GM18861 (cell line): ENCODE measurements around the gene FNTB.

Experiments used
- ATAC-seq: cut with Tn5 transposase; IDR thresholded peaks from one replicate; pipeline ENCODE4 v1.9.1; 2021; ENCODE audit not compliant: unreplicated experiment

Gene FNTB

GRCh38 chr14:64974563-64974962 is 12.1 kb upstream of the FNTB start:
- no peak for ATAC-seq

DNA sequence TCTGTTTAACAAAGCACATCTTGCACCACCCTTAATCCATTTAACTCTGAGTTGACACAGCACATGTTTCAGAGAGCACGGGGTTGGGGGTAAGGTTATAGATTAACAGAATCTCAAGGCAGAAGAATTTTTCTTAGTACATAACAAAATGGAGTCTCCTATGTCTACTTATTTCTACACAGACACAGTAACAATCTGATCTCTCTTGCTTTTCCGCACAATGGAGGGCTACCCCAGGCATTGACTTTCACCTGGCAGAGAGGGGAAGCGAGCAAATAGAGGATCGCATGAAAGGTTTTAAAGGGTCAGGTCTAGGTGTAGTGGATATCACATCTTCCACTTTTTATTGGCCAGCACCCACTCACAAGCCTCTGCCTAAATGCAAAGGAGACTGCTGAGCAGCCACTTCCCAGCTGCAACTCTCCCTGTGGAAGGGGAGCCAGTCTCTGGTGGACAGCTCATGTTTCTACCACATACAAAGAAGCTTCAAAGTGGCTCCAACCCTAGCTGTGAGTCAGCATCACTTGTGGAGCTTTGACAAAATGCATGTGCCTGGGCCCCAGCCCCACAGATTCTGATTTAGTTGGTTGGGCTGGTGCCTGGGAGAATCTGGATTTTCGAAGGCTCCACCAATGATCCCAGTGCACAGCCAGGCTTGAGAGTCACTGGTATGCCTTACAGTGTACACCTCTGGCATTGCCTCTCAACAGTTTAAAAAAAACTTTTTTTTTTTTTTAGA is 7.2 kb upstream of the FNTB start:
- ATAC-seq = no peak

DNA sequence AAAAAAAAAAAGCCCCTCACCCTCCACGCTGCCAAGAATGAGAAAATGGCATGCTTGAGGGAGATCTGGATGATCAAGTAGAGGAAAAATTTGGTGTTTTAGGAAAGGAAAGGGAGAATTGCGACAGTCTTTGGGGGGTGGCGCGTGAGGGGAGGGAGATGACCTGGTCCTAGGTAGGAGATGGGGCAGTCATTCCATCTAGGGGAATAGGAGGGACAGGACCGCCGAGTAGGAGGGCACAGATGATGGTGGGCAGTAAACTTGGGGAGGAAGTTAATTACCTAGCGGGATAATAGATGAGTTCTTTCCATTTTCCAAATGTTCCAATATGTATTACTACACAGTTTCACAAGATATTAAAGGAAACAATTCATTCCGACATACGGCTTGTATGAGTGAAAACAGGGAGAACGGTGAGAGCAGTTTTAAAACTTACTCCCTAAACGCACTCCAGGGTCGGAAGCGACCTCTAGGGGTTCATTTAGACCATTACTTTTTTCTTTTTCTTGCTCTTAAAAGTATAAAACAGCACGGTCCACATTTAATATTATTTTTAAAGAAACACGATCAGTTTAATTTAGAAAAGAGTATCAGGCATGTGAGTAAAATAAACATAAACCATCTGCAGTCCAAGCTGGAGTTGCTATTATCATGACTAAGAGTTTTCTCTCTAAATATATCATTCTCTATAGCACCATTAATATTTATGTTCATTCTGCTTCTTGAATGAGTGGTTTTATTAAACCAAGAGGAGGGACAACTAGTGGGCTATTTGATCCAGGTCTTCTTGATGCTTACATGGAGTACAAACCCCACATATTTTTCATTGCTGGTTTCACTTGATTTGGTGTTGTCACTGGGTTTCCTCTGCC is 3.0 kb upstream of the FNTB start:
- no peak for ATAC-seq

GRCh38 chr14:64987438-64987767 is 708 bp downstream of the FNTB start:
- ATAC-seq = no peak

GRCh38 chr14:64990296-64990695 is 3.6 kb downstream of the FNTB start:
- ATAC-seq = no peak

DNA sequence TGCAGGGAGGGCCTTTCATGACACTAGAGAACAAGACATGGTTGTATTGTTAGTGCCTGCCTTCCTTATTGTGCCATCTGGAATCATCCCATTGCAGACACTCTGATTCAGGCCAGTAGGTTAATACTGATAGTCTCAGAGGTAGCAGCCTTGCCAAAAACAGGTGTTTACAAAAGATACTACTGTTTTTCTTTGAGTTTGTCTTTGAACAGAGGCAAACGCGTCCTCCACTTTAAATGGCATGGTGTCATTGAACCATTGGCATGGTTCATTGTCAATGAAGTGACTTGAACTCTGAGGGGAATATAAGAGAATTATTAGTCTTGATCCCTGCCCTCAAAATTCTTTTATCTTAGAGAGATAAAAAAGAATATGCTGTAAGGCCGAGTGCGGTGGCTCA is 4.2 kb downstream of the FNTB start:
- no peak for ATAC-seq

DNA sequence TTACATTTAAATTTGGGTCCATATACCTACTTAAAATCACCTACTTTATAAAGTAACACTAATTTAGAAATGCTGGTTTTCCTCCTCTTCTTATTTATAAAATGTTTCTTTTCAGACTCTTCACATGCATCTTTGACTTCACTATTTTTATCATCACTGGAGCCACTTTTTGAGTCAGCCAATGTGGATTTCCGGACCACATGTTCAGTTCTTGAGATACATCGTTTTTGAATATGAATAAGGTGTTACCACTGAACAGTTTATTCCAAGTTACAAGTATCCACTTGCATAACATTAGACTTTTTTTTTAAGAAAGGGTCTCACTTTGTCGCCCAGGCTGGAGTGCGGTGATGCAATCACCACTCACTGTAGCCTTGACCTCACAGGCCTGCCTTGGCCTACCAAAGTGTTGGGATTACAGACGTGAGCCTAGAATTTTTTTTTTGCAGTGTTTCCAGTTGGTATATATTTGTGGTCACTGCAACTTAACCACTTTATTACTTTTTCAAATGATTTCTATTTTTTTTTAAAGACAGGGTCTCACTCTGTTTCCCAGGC is 5.7 kb downstream of the FNTB start:
- ATAC-seq = peak; percentile 40

GRCh38 chr14:64993266-64993930 is 6.7 kb downstream of the FNTB start:
- ATAC-seq = no peak

DNA sequence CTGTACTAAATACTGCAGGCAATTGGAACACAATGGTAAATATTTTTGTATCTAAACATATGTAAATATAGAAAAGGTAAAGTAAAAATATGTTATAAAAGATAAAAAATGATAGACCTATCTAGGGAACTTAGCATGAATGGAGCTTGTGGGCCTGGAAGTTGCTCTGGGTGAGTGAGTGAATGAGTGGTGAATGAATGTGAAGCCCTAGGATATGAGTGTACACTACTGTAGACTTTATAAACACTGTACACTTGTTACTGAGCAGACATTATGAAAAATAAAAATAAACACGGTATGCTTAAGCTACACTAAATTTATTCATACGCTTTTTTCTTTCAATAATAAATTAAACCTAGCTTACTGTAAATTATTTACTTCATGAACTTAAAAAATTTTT is 7.8 kb downstream of the FNTB start:
- no peak for ATAC-seq

GRCh38 chr14:64995291-64995690 is 8.6 kb downstream of the FNTB start:
- ATAC-seq = no peak

- no peak for ATAC-seq
Measured at GRCh38 chr14:64997108-64997794, 10.6 kb downstream of the FNTB start.

DNA sequence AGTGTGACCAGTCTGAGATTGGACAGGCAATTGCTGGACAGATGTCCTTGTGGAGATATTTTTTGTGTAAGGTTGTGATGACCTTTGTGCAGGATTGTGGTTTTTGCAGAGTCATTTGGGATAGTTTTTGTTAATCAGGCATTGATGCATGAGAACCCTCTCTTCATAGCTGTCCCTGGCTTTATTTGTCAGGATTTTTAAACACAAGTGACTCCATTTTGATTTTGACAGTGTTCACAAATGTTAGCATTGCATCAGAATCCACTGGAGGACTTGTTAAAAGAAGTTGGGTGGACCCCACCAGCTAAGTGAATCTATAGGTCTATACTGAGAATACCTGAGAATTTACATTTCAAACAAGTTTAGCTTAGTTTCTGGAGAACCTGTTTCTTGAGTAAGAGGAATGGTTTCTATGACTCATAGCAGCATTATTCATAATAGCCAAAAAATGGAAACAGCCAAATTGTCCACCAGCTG is 11.8 kb downstream of the FNTB start:
- ATAC-seq = no peak

- no peak for ATAC-seq
Measured at GRCh38 chr14:65000898-65001591, 14.3 kb downstream of the FNTB start.

DNA sequence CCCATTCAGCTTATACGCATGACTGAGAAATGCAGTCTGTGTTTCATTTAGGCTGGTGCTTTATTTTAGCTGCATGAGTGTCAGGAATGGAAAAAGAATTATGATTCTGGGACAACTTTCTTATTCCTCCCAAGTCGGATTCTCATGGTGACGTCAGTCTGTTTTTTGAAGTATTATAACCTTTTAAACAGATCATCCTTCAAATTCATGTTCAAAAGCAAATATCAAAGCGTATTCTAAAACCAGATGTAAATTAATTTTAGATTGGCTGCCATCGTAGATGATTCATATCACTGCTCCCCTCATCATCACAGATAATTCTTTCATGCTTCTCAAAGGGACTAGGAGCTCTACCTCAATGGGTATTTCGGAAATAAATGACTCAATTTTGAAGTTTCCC is 15.0 kb downstream of the FNTB start:
- ATAC-seq = no peak

GRCh38 chr14:65002586-65003210 is 16.0 kb downstream of the FNTB start:
- no peak for ATAC-seq

DNA sequence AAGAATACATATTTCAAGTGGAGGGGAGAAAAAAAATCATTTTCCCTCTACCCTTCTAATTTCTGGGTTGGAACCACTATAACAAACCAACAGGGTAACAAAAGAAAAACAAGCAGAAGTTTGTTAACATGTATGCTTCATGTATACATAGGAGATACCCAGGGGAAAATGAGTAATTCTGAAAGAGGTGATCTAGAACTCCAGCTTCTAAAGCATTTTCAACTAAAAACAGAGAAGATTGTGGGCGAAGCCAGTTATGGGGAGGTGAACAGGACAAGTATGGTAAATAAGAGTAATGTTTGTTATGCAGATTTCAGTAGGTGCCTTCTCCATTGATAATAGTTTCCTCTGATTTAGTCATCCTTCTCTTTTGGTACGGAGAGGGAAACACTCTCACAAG is 16.7 kb downstream of the FNTB start:
- peak; percentile 65 for ATAC-seq

DNA sequence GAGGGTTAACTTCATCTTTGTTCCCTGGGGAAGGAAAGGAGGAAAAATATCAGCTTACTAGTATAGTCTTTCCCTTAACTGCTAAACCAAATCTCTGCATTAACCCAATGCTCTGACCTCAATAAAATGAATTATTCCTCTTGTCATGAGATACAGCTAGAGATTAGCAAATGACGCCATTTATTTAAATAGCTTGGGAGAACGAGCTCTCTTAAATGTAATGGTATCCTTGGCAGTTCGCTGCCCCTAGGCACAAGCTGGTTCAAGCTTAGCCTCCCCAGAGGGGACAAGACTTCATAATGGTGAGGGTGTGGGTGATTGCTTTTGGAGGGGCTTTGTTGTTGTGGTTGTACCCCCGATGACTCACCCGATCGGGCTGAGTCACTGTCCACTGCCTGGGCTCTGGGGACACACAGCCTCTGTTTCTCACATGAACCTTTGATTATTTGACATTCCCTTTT is 19.6 kb downstream of the FNTB start:
- ATAC-seq = no peak

DNA sequence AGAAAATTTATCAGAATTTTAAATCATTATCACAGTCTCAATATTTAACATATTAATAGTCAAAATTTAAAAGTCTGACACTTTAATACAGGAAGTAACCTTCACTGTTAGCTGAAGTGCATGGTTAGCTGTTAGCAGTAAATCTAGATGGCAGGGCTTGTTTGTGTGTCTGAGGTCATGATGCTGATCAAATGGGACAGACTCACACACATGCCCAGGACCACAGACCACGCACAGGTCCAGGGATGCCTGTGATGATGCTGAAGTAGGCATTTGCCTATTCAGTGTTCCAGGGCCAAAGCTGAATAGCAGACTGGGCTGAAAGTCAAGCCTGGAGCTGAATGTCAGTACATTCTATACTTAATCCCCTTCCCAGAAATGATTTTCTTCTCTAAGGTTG is 20.5 kb downstream of the FNTB start:
- no peak for ATAC-seq

DNA sequence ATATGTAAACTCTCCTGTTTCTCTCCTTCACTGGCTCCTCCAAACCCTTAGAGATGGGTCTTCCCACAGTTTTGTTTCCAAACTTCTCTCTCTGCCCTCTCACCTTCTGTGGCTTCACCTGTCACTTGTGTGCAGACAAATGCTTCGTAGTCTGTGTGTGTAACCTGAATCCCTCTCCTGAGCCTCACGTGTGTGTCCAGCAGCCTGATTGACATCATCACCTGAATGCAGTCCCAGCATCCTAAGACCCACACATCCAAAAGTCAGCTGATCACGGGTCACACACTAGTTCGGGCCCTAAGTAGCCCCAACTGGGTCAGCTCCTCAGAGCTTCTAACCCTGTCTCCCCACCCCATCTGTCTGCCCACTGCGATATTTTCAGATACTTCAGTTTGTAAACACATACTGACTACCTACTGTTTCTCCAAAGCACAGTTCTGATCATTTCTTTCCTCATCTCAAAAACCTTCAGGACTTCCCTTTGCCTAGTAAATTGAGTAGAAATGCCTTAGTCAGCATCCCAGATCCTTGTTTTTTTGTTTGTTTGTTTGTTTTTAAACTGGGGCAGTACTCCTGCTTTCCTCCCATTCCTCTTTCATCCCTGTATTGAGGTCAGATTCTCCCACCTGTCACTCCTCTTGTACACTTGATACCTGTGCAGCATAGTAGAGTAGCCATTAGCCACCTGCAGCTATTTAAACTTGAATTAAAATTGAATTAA is 23.7 kb downstream of the FNTB start:
- ATAC-seq = no peak
